Heart right ventricle (tissue), 16 donors: ENCODE measurements around the gene RSPO4. TPM values are rescaled to one million over a fixed set of nuclear protein-coding genes. Genes with fewer than 3 reads are reported as not detected.

Experiments
- ATAC-seq, 8 donors: fragments of 200-7000 bp; cut with Tn5 transposase; one replicate each; pipeline ENCODE4 v1.9.1; 2020; ENCODE audit warnings: mild to moderate bottlenecking in 8 of 8, moderate library complexity in 8 of 8, moderate number of reproducible peaks in 1 of 8
- DNase-seq, 2 donors: peaks; one replicate each; pipeline ENCODE4 v3.0.0-alpha.2; 2020
- H3K27ac ChIP-seq, 10 donors: fragments of 200-600 bp; sonication (generic) in 2 of 10; one replicate each; pipeline versions ENCODE4 v1.5.0 to v1.8.0; 2020 to 2022; ENCODE audit warnings: mild to moderate bottlenecking in 3 of 10
- H3K27me3 ChIP-seq, 7 donors: fragments of 200-600 bp; one replicate each; pipeline ENCODE4 v1.8.0; 2021 to 2022; ENCODE audit warnings: mild to moderate bottlenecking in 2 of 7
- H3K36me3 ChIP-seq, 9 donors: fragments of 200-600 bp; sonication (generic) in 1 of 9; one replicate each; pipeline versions ENCODE4 v1.5.0 to v1.8.0; 2020 to 2022; ENCODE audit warnings: mild to moderate bottlenecking in 2 of 9
- H3K4me1 ChIP-seq, 9 donors: fragments of 200-600 bp; sonication (generic) in 1 of 9; one replicate each; pipeline versions ENCODE4 v1.5.0 to v1.8.0; 2020 to 2022; ENCODE audit warnings: mild to moderate bottlenecking in 4 of 9
- H3K4me3 ChIP-seq, 10 donors: fragments of 200-600 bp; sonication (generic) in 2 of 10; one replicate each; pipeline versions ENCODE4 v1.5.0 to v1.8.0; 2020 to 2022; ENCODE audit warnings: mild to moderate bottlenecking in 7 of 10, moderate library complexity in 2 of 10
- H3K9me3 ChIP-seq, 11 donors: fragments of 200-600 bp in 10 of 11; sonication (generic) in 2 of 11; one replicate each; pipeline versions ENCODE4 v1.5.0 to v1.8.0; 2013 to 2022; ENCODE audit warnings: mild to moderate bottlenecking in 2 of 11, control low read depth in 1 of 11, moderate library complexity in 1 of 11
- WGBS, 2 donors: extraction: QIAGEN DNeasy Blood & Tissue Kit; methylation state at CpG; one replicate each; pipeline ENCODE4 v1.1.7; 2013; ENCODE audit warnings: inconsistent platforms in 1 of 2; 5-methylcytosine and 5-hydroxymethylcytosine counted together
- intact Hi-C, 10 donors: fragments of 100-400 bp; cut with DNase I; formaldehyde crosslinking; loops; one replicate each; pipeline versions ENCODE4 v1.11.1 to v1.14.2; 2022
- polyA plus RNA-seq, 2 donors: library from polyadenylated mRNA; stranded (reverse); fragments of 200-250 nt; gene quantifications; one replicate each; pipeline ENCODE4 v1.2.3, GENCODE V29; 2013
- total RNA-seq, 10 donors: library from RNA; stranded (reverse); fragmentation: NEBNext Ultra II Directional in 3 of 10; extraction: Animal tissue kit (Norgen Biotek cat#: 25700) in 3 of 10; gene quantifications; one replicate each; pipeline versions ENCODE4 v1.2.1 to v1.2.4, GENCODE V29; 2021 to 2023
- TF ChIP-seq, protein P1 (sequence below), 9 donors: fragments of 200-600 bp; sonication (generic) in 2 of 9; IDR thresholded peaks; one replicate each; pipeline versions ENCODE4 v1.5.0 to v1.8.0; 2021 to 2022; ENCODE audit warnings: antibody characterized with exemption in 9 of 9, mild to moderate bottlenecking in 5 of 9, moderate library complexity in 1 of 9
- donor health status: Arrhythmogenic right ventricular cardiomyopathy.
- donor health status: ischemic (EF 13 %, LVEDD 7.1; RV severe dilation, severe dysfunction).
- donor health status: healthy with polysubstance abuse.
- donor health status: DM: no; HTN: yes; CAD: no.
- donor health status: DM: no; HTN: no; CAD: no.
- donor health status: ischemic (EF 25% LVEDD 6.9; RV normal size, moderate dysfunction).
- donor health status: ischemic (EF 25% LVEDD 5.7; RV mildly dilated, moderate dysfunction).
- donor health status: healthy.
- donor health status: DM: yes; HTN: yes; CAD: no.
- donor health status: Ischemic cardiomyopathy.
- donor health status: ischemic (EF 35%, LVEDD 5.7; RV mildly dilated, moderate dysfunction).
- donor health status: nonischemic (EF 11% LVEDD 7.7; RV severe dilation, severe dysfunction).
- donor health status: DM: yes; HTN: yes; CAD: no.
- donor health status: PGD.
- donor health status: ischemic (EF 29% LVEDD 5.4; RV normal size, mild dysfunction).
- donor health status: nonischemic (EF 23%, LVEDD 6.1; RV moderate dilation, normal function).

RSPO4 gene
- total and polyA plus RNA-seq, 12 donors: 0.07 to 0.61 TPM; not detected in 10

DNA sequence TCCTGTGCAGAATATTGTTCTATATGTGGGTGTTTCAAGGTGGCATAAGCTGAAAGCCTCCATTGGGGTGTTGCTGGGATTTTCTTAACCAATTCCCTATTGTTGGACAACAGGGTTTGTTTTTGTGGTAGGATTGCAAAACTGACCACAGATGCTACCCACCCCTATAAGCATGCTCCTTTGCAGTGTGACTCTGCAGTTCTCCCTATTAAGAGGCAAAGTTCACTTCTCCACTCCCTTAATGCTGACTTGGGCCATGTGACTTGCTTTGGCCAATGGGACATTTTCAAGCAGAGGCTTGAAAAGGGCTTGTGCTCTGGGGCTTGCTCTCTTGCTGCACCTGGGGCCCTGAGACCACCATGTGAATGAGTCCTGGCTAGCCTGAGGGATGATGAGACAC is 77.5 kb downstream of the RSPO4 start:
- H3K4me3 ChIP-seq: no peak overlapping the region
- TF ChIP-seq, protein P1, sequence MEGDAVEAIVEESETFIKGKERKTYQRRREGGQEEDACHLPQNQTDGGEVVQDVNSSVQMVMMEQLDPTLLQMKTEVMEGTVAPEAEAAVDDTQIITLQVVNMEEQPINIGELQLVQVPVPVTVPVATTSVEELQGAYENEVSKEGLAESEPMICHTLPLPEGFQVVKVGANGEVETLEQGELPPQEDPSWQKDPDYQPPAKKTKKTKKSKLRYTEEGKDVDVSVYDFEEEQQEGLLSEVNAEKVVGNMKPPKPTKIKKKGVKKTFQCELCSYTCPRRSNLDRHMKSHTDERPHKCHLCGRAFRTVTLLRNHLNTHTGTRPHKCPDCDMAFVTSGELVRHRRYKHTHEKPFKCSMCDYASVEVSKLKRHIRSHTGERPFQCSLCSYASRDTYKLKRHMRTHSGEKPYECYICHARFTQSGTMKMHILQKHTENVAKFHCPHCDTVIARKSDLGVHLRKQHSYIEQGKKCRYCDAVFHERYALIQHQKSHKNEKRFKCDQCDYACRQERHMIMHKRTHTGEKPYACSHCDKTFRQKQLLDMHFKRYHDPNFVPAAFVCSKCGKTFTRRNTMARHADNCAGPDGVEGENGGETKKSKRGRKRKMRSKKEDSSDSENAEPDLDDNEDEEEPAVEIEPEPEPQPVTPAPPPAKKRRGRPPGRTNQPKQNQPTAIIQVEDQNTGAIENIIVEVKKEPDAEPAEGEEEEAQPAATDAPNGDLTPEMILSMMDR (IDR thresholded peaks at IDR 0.05): no peak
- peaks cover 0 to 26% (median 0%) of the 10 kb centered on the region in 7 donors for H3K27me3 ChIP-seq
- peaks cover 0 to 10% (median 0%) of the 10 kb centered on the region in 9 donors for H3K4me1 ChIP-seq
- H3K9me3 ChIP-seq: peaks cover 0 to under 1% (median 0%) of the 10 kb centered on the region in 11 donors
- ATAC-seq: no peak
- intact Hi-C loops: no loop called here
- no peaks in the 10 kb centered on the region for H3K36me3 ChIP-seq
- no peak for DNase-seq
- H3K27ac ChIP-seq: no peak overlapping the region

DNA sequence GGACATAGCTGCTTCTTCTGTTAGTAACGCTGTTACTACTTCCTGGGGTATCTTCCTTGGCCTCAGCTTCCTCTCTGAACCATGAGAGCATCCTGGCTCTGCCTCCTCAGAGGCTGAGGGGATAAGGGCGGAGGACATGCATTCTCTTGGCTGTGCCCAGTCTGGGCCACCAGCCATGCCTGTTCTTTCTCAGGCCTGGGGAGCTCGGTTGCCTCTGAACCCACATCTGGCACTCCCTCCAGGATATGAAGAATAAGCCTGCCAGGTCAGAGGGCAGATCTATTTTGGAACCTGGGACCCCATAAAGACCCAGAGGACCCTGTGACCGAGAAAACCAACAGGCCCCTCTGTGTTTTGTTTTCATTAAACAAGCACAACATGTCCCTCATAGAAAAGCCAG is 79.3 kb downstream of the RSPO4 start:
- peaks cover 0 to 17% (median 0%) of the 10 kb centered on the region in 7 donors for H3K27me3 ChIP-seq
- TF ChIP-seq, protein P1 (IDR thresholded peaks at IDR 0.05): no peak
- WGBS, 2 donors: 50 to 58% methylated on average over 4 of the region's 4 CpGs
- intact Hi-C loops: no loop called here
- no peak overlapping the region for H3K27ac ChIP-seq
- H3K4me1 ChIP-seq: peaks cover 0 to 10% (median 0%) of the 10 kb centered on the region in 9 donors
- no peaks in the 10 kb centered on the region for H3K9me3 ChIP-seq
- ATAC-seq: no peak
- H3K36me3 ChIP-seq: no peaks in the 10 kb centered on the region
- H3K4me3 ChIP-seq: no peak overlapping the region
- DNase-seq: no peak

DNA sequence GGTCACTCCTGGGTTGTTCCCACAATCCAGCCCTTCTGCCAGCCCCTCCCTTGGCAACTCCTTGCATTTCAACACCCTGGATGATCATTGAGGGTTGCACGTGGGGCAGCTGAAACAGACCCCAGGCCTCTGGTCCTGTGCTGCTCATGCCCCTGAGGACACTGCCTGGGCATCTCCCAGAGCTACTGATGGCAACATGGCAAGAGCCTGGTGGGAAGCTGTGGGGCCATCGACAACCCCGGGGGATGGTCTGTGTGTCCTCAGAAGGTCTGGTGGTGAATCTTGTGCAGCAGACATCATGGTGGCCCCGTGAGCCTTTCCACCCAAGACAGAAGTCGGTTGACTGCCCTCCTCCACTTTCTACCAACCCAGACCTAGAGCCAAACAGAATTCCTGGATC is 81.0 kb downstream of the RSPO4 start:
- Histone ChIP-seq H3K4me3 (no peak overlapping the region), H3K4me1 (peaks cover 0 to 11% (median 2%) of the 10 kb centered on the region in 9 donors), H3K9me3 (no peaks in the 10 kb centered on the region), H3K36me3 (no peaks in the 10 kb centered on the region), H3K27ac (no peak overlapping the region), H3K27me3 (peaks cover 0 to 15% (median 0%) of the 10 kb centered on the region in 7 donors)
- no peak for ATAC-seq
- WGBS, 2 donors: 88 to 90% methylated on average over 5 of the region's 5 CpGs
- intact Hi-C loops: no loop called here
- TF ChIP-seq, protein P1 (IDR thresholded peaks at IDR 0.05): no peak
- no peak for DNase-seq

DNA sequence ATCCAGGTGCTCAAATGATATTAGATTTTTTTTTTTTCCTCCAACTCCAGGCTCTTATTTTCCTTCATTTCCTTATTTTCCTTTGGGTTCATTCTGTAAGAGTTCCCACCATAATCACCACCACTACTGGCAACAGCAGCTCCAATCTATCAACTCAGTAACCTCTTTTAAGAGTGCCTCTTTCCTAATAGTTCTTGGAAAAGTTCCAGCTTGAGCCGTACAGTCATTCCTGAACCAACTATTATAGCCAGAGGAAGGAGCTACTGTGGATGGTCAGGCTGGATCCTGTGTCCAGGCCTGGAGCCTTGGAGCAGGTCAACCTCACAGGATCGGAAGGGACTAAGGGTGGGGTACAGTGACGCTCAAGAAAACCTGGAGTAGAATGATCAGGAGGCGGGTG is 81.8 kb downstream of the RSPO4 start:
- WGBS, 2 donors: 84 to 92% methylated on average over 4 of the region's 4 CpGs
- ATAC-seq (no peak), DNase-seq (no peak)
- no peak overlapping the region for H3K4me3 ChIP-seq
- H3K4me1 ChIP-seq: peaks cover 0 to 15% (median 7%) of the 10 kb centered on the region in 9 donors
- TF ChIP-seq, protein P1 (IDR thresholded peaks at IDR 0.05): no peak
- H3K9me3 ChIP-seq: no peaks in the 10 kb centered on the region
- no peaks in the 10 kb centered on the region for H3K36me3 ChIP-seq
- intact Hi-C loops: no loop called here
- no peak overlapping the region for H3K27ac ChIP-seq
- peaks cover 0 to 10% (median 0%) of the 10 kb centered on the region in 7 donors for H3K27me3 ChIP-seq
